Measurements from ENCODE around the gene GABRA5. TPM values are rescaled to one million over a fixed set of nuclear protein-coding genes. Genes with fewer than 3 reads are reported as not detected.

Gene GABRA5
- polyA plus RNA-seq, 3 donors = not detected

- H3K27me3 ChIP-seq (ENCODE audit: control insufficient read depth in 2 of 2, insufficient read depth in 2 of 2, low read length in 2 of 2) = no peaks in the 10 kb centered on the region
- WGBS (ENCODE audit: insufficient coverage) = 55% methylated on average over 6 of the region's 8 CpGs
Observed at GRCh38 chr15:26875476-26875850, 8.6 kb downstream of the GABRA5 start.

GRCh38 chr15:26877831-26878230 is 11.0 kb downstream of the GABRA5 start:
- Histone ChIP-seq H3K79me2 (ENCODE audit: insufficient read depth, low read length) (no peaks in the 10 kb centered on the region), H3K4me1 (ENCODE audit: control insufficient read depth in 1 of 2, insufficient read depth in 2 of 2, low read length in 2 of 2) (no peaks in the 10 kb centered on the region), H3K4me2 (replicated peaks; ENCODE audit: extremely low read depth, low read length, poor library complexity, severe bottlenecking) (no peak overlapping the region), H3K27ac (ENCODE audit: low read depth in 1 of 2, low read length in 2 of 2) (no peak overlapping the region), H2AFZ (ENCODE audit: insufficient read depth, low read depth, low read length, poor library complexity, severe bottlenecking) (no peak overlapping the region), H3K9me3 (replicated peaks in 1 of 2; ENCODE audit: control insufficient read depth in 1 of 2, insufficient read depth in 1 of 2, low read length in 2 of 2) (no peaks in the 10 kb centered on the region), H3K9ac (ENCODE audit: insufficient read depth, low read length, poor library complexity, severe bottlenecking) (no peak overlapping the region), H3K27me3 (ENCODE audit: control insufficient read depth in 2 of 2, insufficient read depth in 2 of 2, low read length in 2 of 2) (no peaks in the 10 kb centered on the region), H3K36me3 (replicated peaks in 1 of 2; ENCODE audit: control insufficient read depth in 1 of 2, insufficient read depth in 2 of 2, low read length in 2 of 2) (no peaks in the 10 kb centered on the region), H3K4me3 (replicated peaks in 1 of 3; ENCODE audit: low read depth in 2 of 3, low read length in 3 of 3) (no peak overlapping the region), H4K20me1 (ENCODE audit: insufficient read depth, low read length) (no peaks in the 10 kb centered on the region)
- intact Hi-C loops (cut with micrococcal nuclease) = no loop called here
- no peak for TF ChIP-seq CTCF (IDR thresholded peaks at IDR 0.05)
- H3K4me3 Mint-ChIP-seq = no peak overlapping the region
- H3K27ac Mint-ChIP-seq = no peak overlapping the region
- H3K4me1 Mint-ChIP-seq = no peaks in the 10 kb centered on the region
- H3K36me3 Mint-ChIP-seq = no peaks in the 10 kb centered on the region
- no peaks in the 10 kb centered on the region for H3K9me3 Mint-ChIP-seq
- H3K27me3 Mint-ChIP-seq (ENCODE audit: low read depth in 3 of 3) = peaks cover 0 to 2% (median 0%) of the 10 kb centered on the region in 3 donors
- WGBS (ENCODE audit: insufficient coverage) = 50% methylated on average over 9 of the region's 10 CpGs
- DNase-seq = no peak

More at GRCh38 chr15:26875476-26875850, 8.6 kb downstream of the GABRA5 start:
- no peaks in the 10 kb centered on the region for H3K36me3 Mint-ChIP-seq
- no peaks in the 10 kb centered on the region for H3K9me3 Mint-ChIP-seq
- Histone ChIP-seq H3K4me1 (ENCODE audit: control insufficient read depth in 1 of 2, insufficient read depth in 2 of 2, low read length in 2 of 2) (no peaks in the 10 kb centered on the region), H3K9ac (ENCODE audit: insufficient read depth, low read length, poor library complexity, severe bottlenecking) (no peak overlapping the region), H4K20me1 (ENCODE audit: insufficient read depth, low read length) (no peaks in the 10 kb centered on the region), H3K36me3 (replicated peaks in 1 of 2; ENCODE audit: control insufficient read depth in 1 of 2, insufficient read depth in 2 of 2, low read length in 2 of 2) (no peaks in the 10 kb centered on the region), H3K79me2 (ENCODE audit: insufficient read depth, low read length) (no peaks in the 10 kb centered on the region), H3K9me3 (replicated peaks in 1 of 2; ENCODE audit: control insufficient read depth in 1 of 2, insufficient read depth in 1 of 2, low read length in 2 of 2) (no peaks in the 10 kb centered on the region), H3K4me2 (replicated peaks; ENCODE audit: extremely low read depth, low read length, poor library complexity, severe bottlenecking) (no peak overlapping the region), H2AFZ (ENCODE audit: insufficient read depth, low read depth, low read length, poor library complexity, severe bottlenecking) (no peak overlapping the region), H3K27ac (ENCODE audit: low read depth in 1 of 2, low read length in 2 of 2) (no peak overlapping the region), H3K4me3 (replicated peaks in 1 of 3; ENCODE audit: low read depth in 2 of 3, low read length in 3 of 3) (no peak overlapping the region)
- no peaks in the 10 kb centered on the region for H3K4me1 Mint-ChIP-seq
- no peak for DNase-seq
- H3K27me3 Mint-ChIP-seq (ENCODE audit: low read depth in 3 of 3) = peaks cover 0 to 1% (median 0%) of the 10 kb centered on the region in 3 donors
- intact Hi-C loops (cut with micrococcal nuclease) = no loop called here
- no peak overlapping the region for H3K27ac Mint-ChIP-seq
- TF ChIP-seq CTCF (IDR thresholded peaks at IDR 0.05) = no peak
- no peak overlapping the region for H3K4me3 Mint-ChIP-seq
